ENCODE measurements around the gene CCNJL. TPM values are rescaled to one million over a fixed set of nuclear protein-coding genes. Genes with fewer than 3 reads are reported as not detected.

The CCNJL gene
- polyA plus RNA-seq, 2 of the 4 experiments (the other 2 are of a cell fraction) = 7.4 to 16.2 TPM

- ChIA-PET POLR2A (no interaction called here), CTCF (interaction anchor here (0.6 kb wide), 1 partner anchor 22 kb away, joined by 3 read pairs; no protein-coding TSS in a partner anchor)
- Histone ChIP-seq H3K9me3 (no peaks in the 10 kb centered on the region), H3K4me2 (no peak overlapping the region), H3K4me3 (no peak overlapping the region), H3K27ac (peak overlapping the region in 1 of 2 experiments; percentile 84; a peak in 3 of 6 replicates), H3K4me1 (peaks cover 34% of the 10 kb centered on the region)
- no peak for FAIRE-seq
- ATAC-seq = no peak
- DNase-seq (ENCODE audit: low read depth in 1 of 2, low spot score in 1 of 2) = no peak
- TF ChIP-seq EHF (CRISPR knock-in tag; IDR thresholded peaks at IDR 0.05) (no peak), HOXB13 (CRISPR knock-in tag; IDR thresholded peaks at IDR 0.05; ENCODE audit: low read depth) (no peak), NFE2L2 (conservative IDR thresholded peaks at IDR 0.05; ENCODE audit: low read length) (no peak), FOXS1 (CRISPR knock-in tag; IDR thresholded peaks at IDR 0.05) (no peak), HOXB5 (CRISPR knock-in tag; IDR thresholded peaks at IDR 0.05) (no peak), RARB (CRISPR knock-in tag; IDR thresholded peaks at IDR 0.05) (no peak), ESRRA (IDR thresholded peaks at IDR 0.05; ENCODE audit: borderline replicate concordance, low read length) (no peak), ELK1 (IDR thresholded peaks at IDR 0.05; ENCODE audit: low read depth, low read length) (no peak), MAX (IDR thresholded peaks at IDR 0.05) (no peak), RAD21 (conservative IDR thresholded peaks at IDR 0.05 in 1 of 2, IDR thresholded peaks at IDR 0.05 in 1 of 2) (no peak), EP300 (IDR thresholded peaks at IDR 0.05) (no peak), SREBF2 (IDR thresholded peaks at IDR 0.05) (no peak)
- 93% methylated on average over 4 of the region's 4 CpGs for WGBS (ENCODE audit: missing lambda C conversion rate)
Observed at GRCh38 chr5:160318409-160318808, 6.0 kb upstream of the CCNJL start.

GRCh38 chr5:160317434-160317833 lies 5.1 kb upstream of the CCNJL start:
- ChIA-PET CTCF (interaction anchor here (0.7 to 1.6 kb wide), 2 partner anchors 28 to 30 kb away, joined by 4 to 6 read pairs; no protein-coding TSS in a partner anchor), POLR2A (no interaction called here)
- TF ChIP-seq MAX (IDR thresholded peaks at IDR 0.05) = no peak
- TF ChIP-seq, protein P1, sequence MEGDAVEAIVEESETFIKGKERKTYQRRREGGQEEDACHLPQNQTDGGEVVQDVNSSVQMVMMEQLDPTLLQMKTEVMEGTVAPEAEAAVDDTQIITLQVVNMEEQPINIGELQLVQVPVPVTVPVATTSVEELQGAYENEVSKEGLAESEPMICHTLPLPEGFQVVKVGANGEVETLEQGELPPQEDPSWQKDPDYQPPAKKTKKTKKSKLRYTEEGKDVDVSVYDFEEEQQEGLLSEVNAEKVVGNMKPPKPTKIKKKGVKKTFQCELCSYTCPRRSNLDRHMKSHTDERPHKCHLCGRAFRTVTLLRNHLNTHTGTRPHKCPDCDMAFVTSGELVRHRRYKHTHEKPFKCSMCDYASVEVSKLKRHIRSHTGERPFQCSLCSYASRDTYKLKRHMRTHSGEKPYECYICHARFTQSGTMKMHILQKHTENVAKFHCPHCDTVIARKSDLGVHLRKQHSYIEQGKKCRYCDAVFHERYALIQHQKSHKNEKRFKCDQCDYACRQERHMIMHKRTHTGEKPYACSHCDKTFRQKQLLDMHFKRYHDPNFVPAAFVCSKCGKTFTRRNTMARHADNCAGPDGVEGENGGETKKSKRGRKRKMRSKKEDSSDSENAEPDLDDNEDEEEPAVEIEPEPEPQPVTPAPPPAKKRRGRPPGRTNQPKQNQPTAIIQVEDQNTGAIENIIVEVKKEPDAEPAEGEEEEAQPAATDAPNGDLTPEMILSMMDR (IDR thresholded peaks at IDR 0.05) = no peak
- TF ChIP-seq HEYL (CRISPR knock-in tag; IDR thresholded peaks at IDR 0.05) = no peak
- TF ChIP-seq HOXB13 (CRISPR knock-in tag; IDR thresholded peaks at IDR 0.05; ENCODE audit: low read depth) = no peak
- TF ChIP-seq FOXS1 (CRISPR knock-in tag; IDR thresholded peaks at IDR 0.05) = no peak
- TF ChIP-seq, protein P2, sequence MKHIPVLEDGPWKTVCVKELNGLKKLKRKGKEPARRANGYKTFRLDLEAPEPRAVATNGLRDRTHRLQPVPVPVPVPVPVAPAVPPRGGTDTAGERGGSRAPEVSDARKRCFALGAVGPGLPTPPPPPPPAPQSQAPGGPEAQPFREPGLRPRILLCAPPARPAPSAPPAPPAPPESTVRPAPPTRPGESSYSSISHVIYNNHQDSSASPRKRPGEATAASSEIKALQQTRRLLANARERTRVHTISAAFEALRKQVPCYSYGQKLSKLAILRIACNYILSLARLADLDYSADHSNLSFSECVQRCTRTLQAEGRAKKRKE (CRISPR knock-in tag; IDR thresholded peaks at IDR 0.05; ENCODE audit: low read depth) = no peak
- TF ChIP-seq KDM5A (IDR thresholded peaks at IDR 0.05) = no peak
- no peak for TF ChIP-seq ELK1 (IDR thresholded peaks at IDR 0.05; ENCODE audit: low read depth, low read length)
- no peak for TF ChIP-seq ZC3H11A (IDR thresholded peaks at IDR 0.05)
- TF ChIP-seq FOSB (CRISPR knock-in tag; IDR thresholded peaks at IDR 0.05) = no peak
- TF ChIP-seq ZSCAN20 (CRISPR knock-in tag; IDR thresholded peaks at IDR 0.05) = no peak
- TF ChIP-seq CBX8 (IDR thresholded peaks at IDR 0.05) = no peak
- TF ChIP-seq HDAC2 (IDR thresholded peaks at IDR 0.05) = no peak
- no peak for TF ChIP-seq HMGXB4 (CRISPR knock-in tag; IDR thresholded peaks at IDR 0.05; ENCODE audit: borderline replicate concordance)
- no peak for TF ChIP-seq HOXB5 (CRISPR knock-in tag; IDR thresholded peaks at IDR 0.05)
- Histone ChIP-seq H3K4me2 (no peak overlapping the region), H3K27ac (peak overlapping the region; percentile 84 to 89), H3K9me3 (no peaks in the 10 kb centered on the region), H3K4me3 (no peak overlapping the region), H3K4me1 (peaks cover 39% of the 10 kb centered on the region)
- WGBS (ENCODE audit: missing lambda C conversion rate) = 91% methylated on average over 5 of the region's 5 CpGs
- no peak for DNase-seq (ENCODE audit: low read depth in 1 of 2, low spot score in 1 of 2)
- no peak for ATAC-seq
- no peak for FAIRE-seq

Measured in A549 (cell line).